ENCODE measurements around the gene F8.

- TF ChIP-seq EZH2 (IDR thresholded peaks at IDR 0.05; ENCODE audit: insufficient read depth, poor library complexity, severe bottlenecking), result no peak
- no peak for TF ChIP-seq EZH2phosphoT487 (IDR thresholded peaks at IDR 0.05; ENCODE audit: insufficient read depth, low read depth)
These were observed 42.0 kb downstream of the F8 start for GRCh38 chrX:154980330-154981115.
